ENCODE results near the gene TTC9B.

- TF ChIP-seq, protein P1, sequence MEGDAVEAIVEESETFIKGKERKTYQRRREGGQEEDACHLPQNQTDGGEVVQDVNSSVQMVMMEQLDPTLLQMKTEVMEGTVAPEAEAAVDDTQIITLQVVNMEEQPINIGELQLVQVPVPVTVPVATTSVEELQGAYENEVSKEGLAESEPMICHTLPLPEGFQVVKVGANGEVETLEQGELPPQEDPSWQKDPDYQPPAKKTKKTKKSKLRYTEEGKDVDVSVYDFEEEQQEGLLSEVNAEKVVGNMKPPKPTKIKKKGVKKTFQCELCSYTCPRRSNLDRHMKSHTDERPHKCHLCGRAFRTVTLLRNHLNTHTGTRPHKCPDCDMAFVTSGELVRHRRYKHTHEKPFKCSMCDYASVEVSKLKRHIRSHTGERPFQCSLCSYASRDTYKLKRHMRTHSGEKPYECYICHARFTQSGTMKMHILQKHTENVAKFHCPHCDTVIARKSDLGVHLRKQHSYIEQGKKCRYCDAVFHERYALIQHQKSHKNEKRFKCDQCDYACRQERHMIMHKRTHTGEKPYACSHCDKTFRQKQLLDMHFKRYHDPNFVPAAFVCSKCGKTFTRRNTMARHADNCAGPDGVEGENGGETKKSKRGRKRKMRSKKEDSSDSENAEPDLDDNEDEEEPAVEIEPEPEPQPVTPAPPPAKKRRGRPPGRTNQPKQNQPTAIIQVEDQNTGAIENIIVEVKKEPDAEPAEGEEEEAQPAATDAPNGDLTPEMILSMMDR (IDR thresholded peaks at IDR 0.05): no peak
- TF ChIP-seq POLR2A (IDR thresholded peaks at IDR 0.05): no peak
These were observed 31.0 kb upstream of the TTC9B start for GRCh38 chr19:40249201-40249600.

Data from esophagus squamous epithelium (tissue), 4 donors.